GM21619 (cell line): ENCODE measurements around the gene CCDC71L.

Experiments
- ATAC-seq: cut with Tn5 transposase; IDR thresholded peaks from one replicate; pipeline ENCODE4 v1.9.1; 2021; ENCODE audit not compliant: unreplicated experiment

The CCDC71L gene

GRCh38 chr7:106626376-106627164 lies 34.4 kb downstream of the CCDC71L start:
- no peak for ATAC-seq

GRCh38 chr7:106625678-106626301 lies 35.2 kb downstream of the CCDC71L start:
- ATAC-seq, result no peak

DNA sequence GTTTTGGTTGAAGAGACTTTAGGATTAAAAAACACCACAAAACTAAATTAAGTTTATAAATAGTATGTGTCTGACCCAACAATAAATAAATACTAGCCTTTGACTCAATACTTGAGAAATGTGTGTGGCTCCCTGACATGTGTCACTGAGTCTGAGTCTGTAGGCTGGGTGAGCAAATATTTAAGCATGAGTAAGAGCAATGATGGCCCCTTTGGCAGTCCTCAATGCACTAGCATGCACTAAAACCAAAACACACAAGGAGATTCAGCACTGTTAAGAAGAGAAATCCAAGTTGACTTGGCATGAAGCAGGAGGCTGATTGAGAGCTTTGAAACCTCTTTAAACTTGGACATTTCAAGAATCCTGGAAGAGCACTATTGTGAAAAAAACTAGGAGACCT lies 37.1 kb downstream of the CCDC71L start:
- ATAC-seq, result no peak

DNA sequence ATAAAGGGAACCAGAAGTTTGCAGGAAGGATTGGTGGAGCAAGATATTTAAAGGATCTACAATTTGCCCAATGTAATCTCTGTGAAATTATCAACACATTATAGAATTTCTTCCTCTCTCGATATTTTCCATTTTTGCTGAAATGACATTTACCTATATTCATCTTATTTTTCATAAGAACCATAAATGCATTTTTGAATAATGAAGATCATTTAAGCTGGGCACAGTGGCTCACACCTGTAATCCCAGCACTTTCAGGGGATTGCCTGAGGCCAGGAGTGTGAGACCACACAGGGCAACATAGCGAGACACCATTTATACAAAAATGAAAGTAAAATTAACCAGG lies 37.7 kb downstream of the CCDC71L start:
- no peak for ATAC-seq

GRCh38 chr7:106622654-106623314 lies 38.2 kb downstream of the CCDC71L start:
- no peak for ATAC-seq

DNA sequence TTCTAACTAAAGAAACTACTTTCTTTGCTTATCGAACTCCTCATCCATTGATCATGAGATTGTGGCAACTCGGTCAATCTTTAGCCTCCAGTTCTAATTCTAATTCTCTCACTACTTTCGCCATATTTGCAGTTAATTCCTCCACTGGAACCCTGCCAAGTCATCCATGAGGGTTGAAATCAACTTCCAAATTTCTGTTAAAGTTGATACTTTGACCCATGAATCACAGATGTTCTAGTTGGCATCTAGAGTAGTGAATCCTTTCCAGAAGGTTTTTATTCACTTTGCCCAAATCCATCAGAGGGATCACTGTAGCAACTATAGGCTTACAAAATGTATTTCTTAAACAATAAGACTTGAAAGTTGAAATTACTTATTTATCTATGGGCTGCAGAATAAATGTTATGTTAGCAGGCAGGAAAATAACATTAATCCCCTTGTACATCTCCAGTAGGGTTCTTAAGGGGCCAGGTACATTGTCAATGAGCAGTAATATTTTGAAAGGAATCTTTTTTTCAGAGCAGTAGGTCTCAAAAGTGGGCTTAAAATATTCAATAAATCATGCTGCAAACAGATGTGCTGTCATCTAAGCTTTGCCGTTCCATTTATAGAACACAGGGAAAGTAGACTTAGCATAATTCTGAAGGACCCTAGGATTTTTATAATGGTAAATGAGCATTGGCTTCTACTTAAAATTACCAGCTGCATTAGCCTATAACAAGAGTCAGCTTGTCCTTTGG lies 39.4 kb downstream of the CCDC71L start:
- no peak for ATAC-seq

DNA sequence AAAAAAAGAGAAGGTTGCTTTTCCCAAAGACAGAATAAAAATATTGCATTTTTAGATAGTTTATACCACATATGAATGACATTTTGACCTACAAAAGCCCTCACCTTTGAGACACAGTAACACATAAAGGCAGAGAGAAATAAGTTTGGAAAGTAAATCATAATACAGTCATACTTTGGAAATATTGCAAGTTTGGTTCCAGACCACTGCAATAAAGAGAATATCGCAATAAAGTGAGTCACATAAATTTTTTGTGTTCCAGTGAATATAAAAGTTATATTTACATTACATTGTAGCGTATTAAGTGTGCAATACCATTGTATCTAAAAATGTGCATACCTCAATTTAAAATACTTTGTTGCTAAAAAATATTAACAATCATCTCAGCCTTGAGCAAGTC lies 40.3 kb downstream of the CCDC71L start:
- ATAC-seq, result no peak

- no peak for ATAC-seq
Measured at GRCh38 chr7:106620034-106620433, 40.9 kb downstream of the CCDC71L start.

GRCh38 chr7:106619213-106619612 lies 41.7 kb downstream of the CCDC71L start:
- ATAC-seq, result no peak

GRCh38 chr7:106618480-106618879 lies 42.5 kb downstream of the CCDC71L start:
- no peak for ATAC-seq

DNA sequence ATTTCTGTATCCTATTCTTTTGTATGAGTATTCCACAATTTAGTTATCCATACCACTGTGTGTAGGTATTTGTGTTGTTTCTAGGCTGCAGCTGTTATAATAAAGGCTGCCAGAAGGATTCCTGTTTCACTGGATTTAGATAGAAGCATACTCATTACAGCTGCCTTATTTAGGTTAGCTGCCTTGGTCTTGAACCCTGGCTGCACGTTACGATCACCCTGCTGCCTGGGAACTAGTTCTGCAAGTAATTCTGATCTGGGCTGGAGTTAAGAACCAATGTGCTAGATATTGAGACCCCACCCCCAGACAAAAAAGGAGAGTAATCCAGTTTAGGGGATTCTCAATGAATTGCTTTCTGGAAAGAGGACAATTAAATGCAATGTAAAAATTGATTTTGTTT lies 43.1 kb downstream of the CCDC71L start:
- ATAC-seq, result no peak

- ATAC-seq, result no peak
Measured at GRCh38 chr7:106616708-106617051, 44.3 kb downstream of the CCDC71L start.

DNA sequence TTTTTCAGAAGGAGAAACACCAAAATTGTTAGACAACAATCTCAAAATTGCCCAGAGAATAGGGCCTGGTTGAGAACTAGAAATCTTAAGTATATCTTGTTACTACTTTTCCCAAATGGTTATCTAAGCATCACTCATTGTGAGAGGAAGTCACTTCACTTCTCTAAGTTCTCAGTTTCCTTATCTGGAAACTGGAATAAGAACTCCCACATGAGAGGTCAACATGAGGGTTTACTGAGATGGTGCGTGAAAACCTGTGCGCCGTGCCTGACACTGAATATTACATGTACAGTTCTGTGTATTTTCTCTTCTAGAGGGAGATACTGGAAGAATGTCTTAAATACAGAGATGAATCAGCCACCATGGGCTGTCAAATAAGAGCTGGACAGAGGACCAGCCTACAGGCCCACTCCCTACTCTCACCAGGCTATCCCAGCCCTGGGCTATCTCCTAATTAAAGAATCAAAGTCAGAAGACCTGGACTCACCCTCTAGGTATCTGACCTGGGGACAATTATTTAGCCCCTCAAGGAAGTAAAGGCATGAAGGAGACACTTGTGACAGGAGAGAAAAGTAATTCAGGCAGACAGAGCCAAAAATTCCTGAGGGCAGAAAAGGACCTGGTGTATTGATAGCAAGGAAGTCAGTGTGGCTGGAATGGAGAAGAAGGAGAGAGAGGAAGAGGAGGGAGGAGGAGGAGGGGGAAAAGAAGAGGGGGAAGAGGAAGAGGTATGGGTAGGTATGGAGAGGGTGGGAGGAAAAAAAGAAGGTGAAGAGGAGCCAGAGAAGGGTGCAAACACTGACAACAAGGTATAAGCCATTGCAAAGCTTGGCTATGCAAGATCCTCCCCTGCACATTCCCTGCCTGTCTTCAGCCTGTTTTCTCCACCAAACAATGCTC lies 44.9 kb downstream of the CCDC71L start:
- ATAC-seq, result no peak

DNA sequence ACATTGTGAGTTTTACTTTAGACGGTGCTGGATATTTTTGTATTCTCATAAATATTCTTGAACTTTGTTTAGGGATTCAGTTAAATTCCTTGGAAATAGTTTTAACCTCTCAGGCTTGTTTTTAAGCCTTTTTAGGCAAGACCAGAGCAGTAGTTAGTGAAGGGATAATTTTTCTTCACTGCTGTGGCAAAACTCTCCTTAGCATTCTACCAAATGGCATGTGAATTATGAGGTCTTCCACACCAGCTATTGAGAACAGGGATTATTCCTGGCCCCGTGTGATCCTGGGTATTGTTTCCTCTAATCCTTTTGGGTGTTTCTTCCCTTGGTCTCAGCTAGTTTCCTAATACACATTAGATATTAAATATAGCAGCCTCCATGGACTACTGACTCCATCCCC lies 46.2 kb downstream of the CCDC71L start:
- ATAC-seq, result no peak

DNA sequence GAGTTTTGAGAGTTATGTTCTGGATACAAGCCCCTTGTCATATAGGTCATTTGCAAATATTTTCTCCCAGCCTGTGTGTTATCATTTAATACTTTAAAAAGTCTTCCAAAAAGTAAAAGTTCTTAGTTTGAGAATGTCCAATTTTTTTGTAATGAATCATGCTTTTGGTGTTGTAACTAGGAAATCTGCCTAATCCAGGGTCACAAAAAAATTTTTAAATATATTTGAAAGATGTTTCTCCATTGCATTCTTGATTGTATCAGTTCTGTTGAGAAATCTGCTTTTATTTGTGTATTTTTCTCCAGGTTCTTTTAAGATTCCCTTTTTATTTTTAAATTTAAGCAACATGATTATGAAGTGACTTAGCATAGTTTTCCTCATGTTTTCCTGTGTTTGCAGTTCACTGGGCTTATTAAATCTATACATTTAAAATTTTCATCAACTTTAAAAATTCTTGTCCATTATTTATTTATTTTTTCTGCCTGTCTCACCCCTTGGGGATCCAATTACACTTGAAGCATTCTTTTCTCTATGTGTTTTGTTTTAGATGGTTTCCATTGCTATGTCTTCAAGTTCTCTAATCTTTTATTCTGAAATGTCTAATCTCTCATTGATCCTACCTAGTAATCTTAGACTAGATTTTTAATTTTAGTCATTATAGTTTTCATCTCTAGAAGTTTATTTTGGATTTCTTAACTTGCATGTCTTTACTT lies 47.0 kb downstream of the CCDC71L start:
- no peak for ATAC-seq

GRCh38 chr7:106613279-106613678 lies 47.7 kb downstream of the CCDC71L start:
- ATAC-seq, result no peak

DNA sequence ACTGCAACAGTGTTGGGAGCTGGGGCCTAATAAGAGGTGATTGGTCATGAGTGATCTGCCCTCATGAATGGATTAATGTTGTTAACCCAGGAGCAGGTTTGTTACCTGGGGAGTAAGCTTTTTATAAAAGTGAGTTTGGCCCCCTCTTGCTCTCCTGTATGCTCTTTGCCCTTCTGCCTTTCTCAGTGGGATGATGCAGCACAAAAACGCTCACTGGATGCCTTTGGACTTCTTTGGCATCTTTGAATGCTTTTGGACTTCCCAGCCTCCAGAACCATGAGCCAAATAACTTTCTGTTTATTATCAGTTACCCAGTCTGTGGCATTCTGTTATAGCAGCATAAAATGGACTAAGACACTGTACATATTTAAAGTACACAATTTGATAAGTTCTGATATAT lies 48.5 kb downstream of the CCDC71L start:
- no peak for ATAC-seq

DNA sequence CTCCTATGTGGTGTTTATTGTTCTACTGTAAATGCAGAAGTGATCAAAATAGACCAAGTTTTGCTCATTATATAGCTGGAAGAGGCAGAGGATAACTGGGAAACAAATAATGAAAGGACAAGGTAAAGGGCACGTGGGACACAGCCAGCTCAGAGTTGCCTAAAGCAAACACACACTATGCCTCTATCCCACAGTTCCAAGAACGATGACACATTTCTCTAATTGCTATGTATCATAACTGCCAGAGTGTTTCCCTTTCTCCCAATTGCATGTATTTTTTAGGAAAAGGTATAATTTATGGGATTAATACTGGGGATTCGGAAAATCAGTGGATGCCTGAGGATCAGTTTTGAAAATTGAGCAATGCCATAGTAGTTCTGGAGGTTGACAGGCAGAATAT lies 49.0 kb downstream of the CCDC71L start:
- ATAC-seq, result no peak

DNA sequence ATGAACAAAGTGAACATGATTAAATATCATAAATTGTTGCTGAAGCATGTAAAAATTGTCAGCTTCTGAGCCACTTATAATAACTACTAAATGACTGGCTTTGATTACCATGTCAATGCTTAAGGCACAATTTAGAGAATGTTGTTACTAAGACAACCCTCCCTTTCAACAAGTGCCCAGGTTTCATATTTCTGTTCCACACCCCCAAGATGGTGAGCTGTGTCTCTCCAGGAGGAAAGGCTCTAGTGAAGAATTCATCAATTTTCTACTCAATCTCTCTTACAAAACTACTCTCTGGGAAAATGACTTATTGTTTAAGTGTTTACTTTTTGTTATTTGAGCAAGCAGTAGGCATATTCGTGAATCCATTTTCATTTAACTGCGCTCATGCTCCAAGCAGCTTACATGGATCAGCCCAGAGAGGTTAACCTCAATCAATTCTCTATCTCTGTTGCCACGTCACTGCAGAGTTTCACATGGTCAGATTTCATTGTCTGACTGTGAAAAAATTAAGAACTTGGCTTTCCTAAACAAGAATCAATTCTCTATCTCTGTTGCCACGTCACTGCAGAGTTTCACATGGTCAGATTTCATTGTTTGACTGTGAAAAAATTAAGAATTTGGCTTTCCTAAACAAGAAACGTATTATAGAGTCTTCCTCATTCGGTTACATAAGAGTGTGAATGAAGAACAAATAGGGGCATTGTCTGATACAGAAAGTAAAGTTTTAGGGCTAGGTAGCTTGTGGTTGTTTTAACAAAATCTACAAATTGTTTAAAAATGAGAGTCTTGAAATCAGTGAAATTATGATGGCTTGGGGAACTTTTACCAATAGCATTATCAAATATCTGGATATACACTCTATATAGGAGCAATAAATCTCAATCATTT lies 49.7 kb downstream of the CCDC71L start:
- no peak for ATAC-seq
